GM12872 (cell line): Measurements from ENCODE around the gene FAM83G.

ENCODE experiments used
- TF ChIP-seq, protein P1 (sequence below): IDR thresholded peaks from 3 replicates; pipeline ENCODE4 v1.5.1; 2011; ENCODE audit warnings: low read depth, mild to moderate bottlenecking, low read length, moderate library complexity; ENCODE audit not compliant: insufficient read depth

Gene FAM83G

DNA sequence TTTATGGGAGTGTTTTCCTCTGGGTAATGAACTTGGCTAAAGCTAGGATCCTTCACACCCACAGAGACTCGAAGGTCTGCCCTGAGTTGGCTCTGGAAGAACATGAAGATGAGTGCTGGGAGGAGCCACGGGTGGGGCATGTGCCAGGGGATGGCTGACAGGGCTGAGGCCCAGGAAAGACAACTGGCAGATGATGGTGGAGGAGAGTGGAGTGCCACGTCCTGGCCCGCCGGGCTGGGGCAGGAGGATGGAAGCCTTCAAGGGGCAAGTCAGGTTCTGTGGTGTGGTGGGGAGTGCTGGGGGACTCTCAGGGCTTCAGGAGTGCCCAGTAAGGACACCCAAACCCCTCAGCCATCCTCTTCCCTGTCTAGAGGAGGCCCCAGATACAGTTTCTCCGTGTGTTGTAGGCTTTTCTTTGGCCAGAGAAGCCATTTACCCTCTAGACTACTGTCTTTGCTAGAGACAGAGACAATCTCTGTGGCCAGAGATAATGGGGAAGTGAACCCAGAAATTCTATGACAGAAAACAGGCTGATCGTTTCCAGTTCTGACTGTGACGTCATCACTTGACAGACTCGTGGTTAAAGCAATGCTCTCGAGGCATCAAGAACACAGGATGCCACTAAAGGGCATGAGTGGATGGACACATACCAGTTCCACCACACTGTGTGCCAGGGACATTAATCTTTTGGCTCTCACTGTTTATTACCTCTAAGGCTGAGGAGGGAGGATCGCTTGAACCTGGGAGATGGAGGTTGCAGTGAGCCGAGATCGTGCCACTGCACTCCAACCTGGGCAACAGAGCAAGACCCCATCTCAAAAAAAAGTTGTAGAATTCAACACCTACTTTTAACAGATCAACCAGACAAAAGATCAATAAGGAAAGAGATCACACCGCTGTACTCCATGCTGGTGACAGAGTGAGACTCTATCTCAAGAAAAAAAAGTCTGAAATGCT, 71.2 kb downstream of the FAM83G start:
- TF ChIP-seq, protein P1, sequence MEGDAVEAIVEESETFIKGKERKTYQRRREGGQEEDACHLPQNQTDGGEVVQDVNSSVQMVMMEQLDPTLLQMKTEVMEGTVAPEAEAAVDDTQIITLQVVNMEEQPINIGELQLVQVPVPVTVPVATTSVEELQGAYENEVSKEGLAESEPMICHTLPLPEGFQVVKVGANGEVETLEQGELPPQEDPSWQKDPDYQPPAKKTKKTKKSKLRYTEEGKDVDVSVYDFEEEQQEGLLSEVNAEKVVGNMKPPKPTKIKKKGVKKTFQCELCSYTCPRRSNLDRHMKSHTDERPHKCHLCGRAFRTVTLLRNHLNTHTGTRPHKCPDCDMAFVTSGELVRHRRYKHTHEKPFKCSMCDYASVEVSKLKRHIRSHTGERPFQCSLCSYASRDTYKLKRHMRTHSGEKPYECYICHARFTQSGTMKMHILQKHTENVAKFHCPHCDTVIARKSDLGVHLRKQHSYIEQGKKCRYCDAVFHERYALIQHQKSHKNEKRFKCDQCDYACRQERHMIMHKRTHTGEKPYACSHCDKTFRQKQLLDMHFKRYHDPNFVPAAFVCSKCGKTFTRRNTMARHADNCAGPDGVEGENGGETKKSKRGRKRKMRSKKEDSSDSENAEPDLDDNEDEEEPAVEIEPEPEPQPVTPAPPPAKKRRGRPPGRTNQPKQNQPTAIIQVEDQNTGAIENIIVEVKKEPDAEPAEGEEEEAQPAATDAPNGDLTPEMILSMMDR = no peak

DNA sequence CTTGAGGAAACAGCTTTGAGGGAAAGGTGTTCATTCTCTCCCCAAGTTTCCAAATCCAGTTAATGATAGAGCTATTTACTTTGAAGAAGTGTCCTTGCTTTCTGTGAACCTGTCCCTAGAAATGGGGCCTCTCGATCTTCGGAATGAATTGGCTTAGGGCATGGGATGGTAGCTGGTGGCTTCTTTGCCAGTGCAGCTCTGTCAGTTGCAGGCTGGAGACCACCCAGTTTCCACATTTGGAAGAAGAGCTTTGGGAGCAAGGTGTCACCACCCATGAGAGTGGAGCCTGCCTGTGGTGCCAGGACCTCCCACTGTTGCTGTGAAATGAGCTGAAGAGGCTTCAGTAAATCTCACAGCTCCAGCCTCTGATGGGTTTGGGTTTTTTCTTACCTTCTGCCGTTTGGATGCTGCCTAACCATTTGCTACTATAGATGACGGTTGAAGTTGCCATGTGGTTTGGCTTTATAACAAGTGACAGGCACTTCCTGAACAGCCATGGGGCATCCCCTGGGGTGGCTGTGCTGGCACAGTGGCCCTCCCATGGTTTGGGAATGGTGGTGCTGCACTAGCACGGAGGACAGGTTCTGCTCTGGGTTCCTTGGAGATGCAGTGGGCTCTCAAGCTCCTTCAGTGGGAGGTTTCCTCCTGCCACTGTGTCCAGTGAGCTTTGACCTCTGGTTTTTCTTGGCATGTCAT, 72.1 kb downstream of the FAM83G start:
- TF ChIP-seq, protein P1 = no peak

DNA sequence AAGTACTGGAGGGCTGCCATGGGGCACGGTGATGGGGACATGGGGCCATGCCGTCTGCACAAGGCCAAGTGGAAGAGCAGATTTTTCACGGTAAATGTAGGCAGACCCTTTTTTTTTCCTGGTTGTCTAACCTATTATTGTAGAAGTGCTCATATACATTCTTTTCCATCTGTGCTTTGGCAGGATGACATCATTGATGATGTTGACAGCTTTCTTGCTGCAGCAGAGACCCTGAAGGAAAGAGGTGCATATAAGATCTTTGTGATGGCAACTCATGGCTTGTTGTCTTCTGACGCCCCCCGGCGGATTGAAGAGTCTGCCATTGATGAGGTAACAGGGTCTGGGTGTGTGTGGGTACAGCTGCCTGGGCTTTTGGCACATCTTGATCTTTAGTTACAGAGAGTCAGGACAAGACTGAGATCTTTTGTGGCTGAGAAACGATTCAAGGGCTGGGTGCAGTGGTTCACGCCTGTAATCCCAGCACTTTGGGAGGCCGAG, 75.9 kb downstream of the FAM83G start:
- TF ChIP-seq, protein P1 = peak; percentile 29; the same call in 1 of the 3 replicates

DNA sequence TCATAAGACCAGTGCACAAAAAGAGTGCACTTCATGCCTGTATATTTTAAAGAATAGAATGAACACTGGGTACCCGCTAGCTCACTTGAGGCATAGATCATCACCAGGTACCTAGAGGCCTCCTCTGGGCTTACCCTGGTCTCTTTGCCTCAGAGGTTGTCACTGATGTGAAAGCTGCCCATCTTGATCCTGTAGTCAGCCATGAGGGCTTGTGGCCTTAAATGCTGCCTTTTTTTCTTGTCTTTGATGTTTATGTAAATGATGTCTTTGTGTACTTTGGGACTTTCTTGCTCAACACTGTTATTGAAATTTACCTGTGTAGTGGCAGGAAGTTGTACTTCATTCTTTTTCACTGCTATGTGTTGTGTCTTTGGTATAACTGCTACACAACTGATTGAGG, 79.4 kb downstream of the FAM83G start:
- TF ChIP-seq, protein P1 = no peak

DNA sequence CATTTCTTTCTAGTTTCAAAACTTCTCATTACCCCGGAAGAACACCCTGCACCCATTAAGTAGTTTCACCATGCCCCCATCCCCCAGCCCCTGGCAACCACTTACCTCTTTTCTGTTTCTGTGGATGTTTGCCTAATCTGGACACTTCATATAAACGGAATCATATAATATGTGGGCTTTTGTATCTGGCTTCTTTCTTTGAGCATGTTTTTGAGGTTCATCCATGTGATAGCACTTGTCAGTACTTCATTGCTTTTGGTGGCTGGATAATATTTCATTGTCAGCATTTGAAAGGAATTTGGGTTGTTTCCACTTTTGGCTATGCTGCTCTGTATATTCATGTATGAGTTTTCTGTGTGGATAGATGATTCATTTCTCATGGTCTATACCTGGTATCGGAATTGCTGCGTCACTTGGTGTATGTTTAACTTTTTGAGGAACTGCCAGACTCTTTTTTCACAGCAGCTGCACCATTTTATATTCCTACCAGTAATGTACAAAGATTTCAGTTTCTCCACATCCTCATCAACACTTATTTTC, 82.6 kb downstream of the FAM83G start:
- TF ChIP-seq, protein P1 = no peak

DNA sequence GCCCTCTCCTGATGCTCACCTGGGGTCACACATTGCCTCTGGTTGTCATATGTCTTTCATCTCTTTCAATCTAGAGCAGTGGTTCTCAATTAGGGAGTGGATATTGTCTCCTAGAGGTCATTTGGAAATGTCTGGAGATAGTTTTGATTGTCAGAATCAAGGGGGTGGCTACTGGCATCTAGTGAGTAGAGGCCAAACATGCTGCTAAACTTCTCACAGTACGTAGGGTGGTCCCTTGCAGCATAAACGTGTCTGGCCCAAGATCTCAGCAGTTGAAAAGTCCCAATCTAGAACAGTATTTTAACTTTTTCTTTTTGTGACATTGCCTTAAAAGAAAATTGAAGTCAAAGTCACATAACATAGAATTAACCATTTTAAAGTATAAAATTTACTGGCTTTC, 83.1 kb downstream of the FAM83G start:
- TF ChIP-seq, protein P1 = no peak

DNA sequence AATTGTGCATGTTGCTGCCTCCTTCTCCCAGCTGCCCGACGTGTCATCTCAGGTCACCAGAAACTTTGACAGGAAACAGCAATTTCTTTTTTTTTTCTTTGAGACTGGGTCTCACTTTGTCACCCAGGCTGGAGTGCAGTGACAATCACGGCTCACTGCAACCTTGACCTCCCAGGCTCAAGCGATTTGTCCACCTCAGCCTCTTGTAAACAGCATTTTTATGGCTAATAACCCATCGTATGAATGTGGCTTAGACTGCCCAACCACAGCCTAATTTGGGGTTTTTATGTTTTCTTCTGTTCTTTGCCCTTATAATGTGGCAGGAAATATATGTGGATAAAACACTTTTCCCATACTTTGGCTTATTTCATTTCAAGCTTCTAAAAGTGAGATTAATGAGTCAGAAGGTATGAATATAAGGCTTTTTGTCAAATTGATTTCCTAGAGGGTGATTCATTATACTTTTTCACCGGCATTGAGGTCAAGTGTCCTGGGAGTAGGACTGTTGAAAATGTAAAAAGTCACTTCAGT, 83.6 kb downstream of the FAM83G start:
- TF ChIP-seq, protein P1 = no peak
